Spleen (tissue), 11 donors: Measurements from ENCODE around the gene BOLL. TPM values are rescaled to one million over a fixed set of nuclear protein-coding genes. Genes with fewer than 3 reads are reported as not detected.

Source experiments
- DNase-seq: peaks from one replicate; pipeline ENCODE4 v3.0.0-alpha.2; 2020
- H3K27ac ChIP-seq, 8 donors: fragments of 200-600 bp; sonication (generic) in 7 of 8; 1 replicate in 4 of 8; 2 replicates in 4 of 8; pipeline versions ENCODE4 v1.5.0 to v1.8.0; 2016 to 2021; ENCODE audit warnings: inconsistent platforms in 4 of 8, mild to moderate bottlenecking in 4 of 8, moderate library complexity in 1 of 8
- H3K27me3 ChIP-seq, 7 donors: fragments of 200-600 bp; sonication (generic) in 6 of 7; replicated peaks in 1 of 7; 1 replicate in 4 of 7; 2 replicates in 3 of 7; pipeline versions ENCODE4 v1.5.0 to v1.8.0; 2016 to 2021; ENCODE audit warnings: inconsistent platforms in 3 of 7, mild to moderate bottlenecking in 1 of 7
- H3K36me3 ChIP-seq, 6 donors: fragments of 200-600 bp; sonication (generic) in 5 of 6; 1 replicate in 4 of 6; 2 replicates in 2 of 6; pipeline versions ENCODE4 v1.5.0 to v1.8.0; 2016 to 2021; ENCODE audit warnings: inconsistent platforms in 2 of 6
- H3K4me1 ChIP-seq, 6 donors: fragments of 200-600 bp; sonication (generic) in 5 of 6; 1 replicate in 3 of 6; 2 replicates in 3 of 6; pipeline versions ENCODE4 v1.5.0 to v1.8.0; 2016 to 2021; ENCODE audit warnings: inconsistent platforms in 3 of 6
- H3K4me3 ChIP-seq, 8 donors: fragments of 200-600 bp; sonication (generic) in 7 of 8; 1 replicate in 4 of 8; 2 replicates in 4 of 8; pipeline versions ENCODE4 v1.5.0 to v1.8.0; 2016 to 2021; ENCODE audit warnings: inconsistent platforms in 4 of 8, mild to moderate bottlenecking in 4 of 8, moderate library complexity in 2 of 8
- H3K9me3 ChIP-seq, 8 donors: fragments of 200-600 bp; sonication (generic) in 7 of 8; 1 replicate in 4 of 8; 2 replicates in 4 of 8; pipeline versions ENCODE4 v1.5.0 to v1.8.0; 2016 to 2021; ENCODE audit warnings: inconsistent platforms in 4 of 8
- POLR2A ChIP-seq, 3 donors: fragments of 450-650 bp; IDR thresholded peaks; one replicate each; pipeline ENCODE4 v1.5.1; 2017; ENCODE audit warnings: antibody characterized with exemption in 3 of 3, mild to moderate bottlenecking in 1 of 3
- POLR2AphosphoS5 ChIP-seq, 3 donors: sonication (generic); formaldehyde crosslinking; IDR thresholded peaks; one replicate each; pipeline ENCODE4 v1.5.1; 2017; ENCODE audit warnings: antibody characterized with exemption in 3 of 3
- WGBS, 5 donors: extraction: QIAGEN DNeasy Blood & Tissue Kit in 3 of 5; methylation state at CpG; one replicate each; pipeline versions ENCODE4 v1.1.5 to v1.1.7; 2013 to 2018; 5-methylcytosine and 5-hydroxymethylcytosine counted together
- intact Hi-C: fragments of 100-400 bp; cut with DNase I; formaldehyde crosslinking; loops from one replicate; pipeline ENCODE4 v1.15.0; 2023; ENCODE audit warnings: low total_unique reads
- polyA plus RNA-seq, 3 donors: library from polyadenylated mRNA; stranded (reverse); fragments of 200-250 nt; gene quantifications; one replicate each; pipeline ENCODE4 v1.2.1, GENCODE V29; 2013
- total RNA-seq, 7 donors: library from RNA; depleted of rRNA in 3 of 7; stranded (reverse); fragments of >200 nt in 3 of 7; fragmentation: NEBNext Ultra II Directional in 4 of 7; extraction: Animal tissue kit (Norgen Biotek cat#: 25700) in 4 of 7; gene quantifications; one replicate each; pipeline versions ENCODE4 v1.1.0 to v1.2.1, GENCODE V29; 2016 to 2021
- TF ChIP-seq, protein P1 (sequence below), 11 experiments: fragments of 200-600 bp in 7 of 11; fragments of 450-650 bp in 4 of 11; sonication (generic) in 4 of 11; IDR thresholded peaks in 8 of 11; conservative IDR thresholded peaks in 3 of 11; 1 replicate in 7 of 11; 2 replicates in 4 of 11; pipeline versions ENCODE4 v1.4.0 to v1.8.0; 2016 to 2021; ENCODE audit warnings: antibody characterized with exemption in 11 of 11, inconsistent platforms in 4 of 11, mild to moderate bottlenecking in 1 of 11
- donor health status: healthy with polysubstance abuse.
- donor health status: DM: no; HTN: no; CAD: no; lungs with moderate emphysema.
- donor health status: DM: no; HTN: no; CAD: no.
- donor health status: Bipolar disorder and iron deficiency.
- donor health status: healthy.
- donor health status: DM: no; HTN: no; CAD: no.
- donor health status: DM: yes; HTN: yes; CAD: no.

BOLL gene
- total and polyA plus RNA-seq, 10 donors = not detected

DNA sequence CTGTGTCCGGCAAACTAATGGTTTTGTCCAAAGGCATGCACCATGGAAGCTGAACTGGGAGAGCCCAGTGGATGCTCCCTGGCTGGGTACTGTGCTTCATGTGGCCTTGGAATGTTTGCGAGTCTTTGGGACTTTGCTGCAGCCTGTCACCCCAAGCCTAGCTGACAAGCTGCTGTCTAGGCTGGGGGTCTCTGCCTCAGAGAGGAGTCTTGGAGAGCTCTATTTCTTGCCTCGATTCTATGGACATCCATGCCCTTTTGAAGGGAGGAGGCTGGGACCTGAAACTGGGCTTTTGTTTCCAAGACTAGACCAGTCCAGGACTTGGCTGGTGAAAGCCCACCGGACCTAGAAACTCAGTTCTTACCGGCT lies 78.3 kb downstream of the BOLL start:
- Histone ChIP-seq H3K9me3 (no peaks in the 10 kb centered on the region), H3K36me3 (peaks cover 0 to 18% (median 0%) of the 10 kb centered on the region in 6 donors), H3K4me3 (peak overlapping the region in 7 of 8 donors; percentile 89 to 99 (median 97)), H3K4me1 (peaks cover 30 to 71% (median 58%) of the 10 kb centered on the region in 6 donors), H3K27me3 (no peaks in the 10 kb centered on the region), H3K27ac (no peak overlapping the region)
- DNase-seq = no peak
- TF ChIP-seq, protein P1, sequence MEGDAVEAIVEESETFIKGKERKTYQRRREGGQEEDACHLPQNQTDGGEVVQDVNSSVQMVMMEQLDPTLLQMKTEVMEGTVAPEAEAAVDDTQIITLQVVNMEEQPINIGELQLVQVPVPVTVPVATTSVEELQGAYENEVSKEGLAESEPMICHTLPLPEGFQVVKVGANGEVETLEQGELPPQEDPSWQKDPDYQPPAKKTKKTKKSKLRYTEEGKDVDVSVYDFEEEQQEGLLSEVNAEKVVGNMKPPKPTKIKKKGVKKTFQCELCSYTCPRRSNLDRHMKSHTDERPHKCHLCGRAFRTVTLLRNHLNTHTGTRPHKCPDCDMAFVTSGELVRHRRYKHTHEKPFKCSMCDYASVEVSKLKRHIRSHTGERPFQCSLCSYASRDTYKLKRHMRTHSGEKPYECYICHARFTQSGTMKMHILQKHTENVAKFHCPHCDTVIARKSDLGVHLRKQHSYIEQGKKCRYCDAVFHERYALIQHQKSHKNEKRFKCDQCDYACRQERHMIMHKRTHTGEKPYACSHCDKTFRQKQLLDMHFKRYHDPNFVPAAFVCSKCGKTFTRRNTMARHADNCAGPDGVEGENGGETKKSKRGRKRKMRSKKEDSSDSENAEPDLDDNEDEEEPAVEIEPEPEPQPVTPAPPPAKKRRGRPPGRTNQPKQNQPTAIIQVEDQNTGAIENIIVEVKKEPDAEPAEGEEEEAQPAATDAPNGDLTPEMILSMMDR (IDR thresholded peaks at IDR 0.05 in 8 of 11, conservative IDR thresholded peaks at IDR 0.05 in 3 of 11) = no peak
- TF ChIP-seq POLR2AphosphoS5 (IDR thresholded peaks at IDR 0.05) (no peak), POLR2A (IDR thresholded peaks at IDR 0.05) (no peak)
- 57 to 73% (median 68%) methylated on average over 5 of the region's 5 CpGs for WGBS, 5 donors
- intact Hi-C loops = loop anchor here (5.0 kb wide), 1 partner anchor 70 kb away; no protein-coding TSS in a partner anchor

DNA sequence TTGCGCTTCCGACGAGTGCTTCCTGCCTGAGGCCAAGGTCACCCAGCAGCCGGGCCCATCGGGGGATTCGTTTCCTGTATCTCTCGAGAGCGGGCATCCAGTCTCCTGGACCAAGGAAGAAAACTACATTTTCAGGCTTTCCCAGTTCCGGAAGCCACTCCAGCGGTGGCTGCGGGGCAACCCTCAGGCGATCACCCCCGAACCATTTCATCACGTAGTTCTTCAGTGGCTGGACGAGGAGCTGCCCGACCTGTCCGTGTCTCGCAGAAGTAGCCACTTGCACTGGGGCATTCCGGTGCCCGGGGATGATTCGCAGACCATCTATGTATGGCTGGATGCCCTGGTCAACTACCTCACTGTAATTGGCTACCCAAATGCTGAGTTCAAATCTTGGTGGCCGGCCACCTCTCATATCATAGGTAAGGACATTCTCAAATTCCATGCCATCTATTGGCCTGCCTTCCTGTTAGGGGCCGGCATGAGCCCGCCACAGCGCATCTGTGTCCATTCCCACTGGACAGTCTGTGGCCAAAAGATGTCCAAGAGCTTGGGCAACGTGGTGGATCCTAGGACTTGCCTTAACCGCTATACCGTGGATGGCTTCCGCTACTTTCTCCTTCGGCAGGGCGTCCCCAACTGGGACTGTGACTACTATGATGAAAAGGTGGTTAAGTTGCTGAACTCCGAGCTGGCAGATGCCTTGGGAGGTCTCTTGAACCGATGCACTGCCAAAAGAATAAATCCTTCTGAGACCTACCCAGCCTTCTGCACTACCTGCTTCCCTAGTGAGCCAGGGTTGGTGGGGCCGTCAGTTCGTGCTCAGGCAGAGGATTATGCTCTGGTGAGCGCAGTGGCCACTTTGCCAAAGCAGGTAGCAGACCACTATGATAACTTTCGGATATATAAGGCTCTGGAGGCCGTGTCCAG lies 78.9 kb downstream of the BOLL start:
- peaks cover 30 to 67% (median 58%) of the 10 kb centered on the region in 6 donors for H3K4me1 ChIP-seq
- H3K36me3 ChIP-seq = peaks cover 0 to 11% (median 0%) of the 10 kb centered on the region in 6 donors
- TF ChIP-seq POLR2AphosphoS5 (IDR thresholded peaks at IDR 0.05) (no peak), POLR2A (IDR thresholded peaks at IDR 0.05) (no peak)
- TF ChIP-seq, protein P1 (IDR thresholded peaks at IDR 0.05 in 8 of 11, conservative IDR thresholded peaks at IDR 0.05 in 3 of 11) = no peak
- peak; percentile 75 for DNase-seq
- no peaks in the 10 kb centered on the region for H3K27me3 ChIP-seq
- H3K9me3 ChIP-seq = no peaks in the 10 kb centered on the region
- 16 to 24% (median 20%) methylated on average over 21 to 38 of the region's 38 CpGs for WGBS, 5 donors
- intact Hi-C loops = loop anchor here (5.0 kb wide), 1 partner anchor 71 kb away; no protein-coding TSS in a partner anchor
- peak overlapping the region; percentile 82 to 99 (median 94) for H3K4me3 ChIP-seq
- peak overlapping the region in 7 of 8 donors; percentile 4 to 92 (median 85) for H3K27ac ChIP-seq

DNA sequence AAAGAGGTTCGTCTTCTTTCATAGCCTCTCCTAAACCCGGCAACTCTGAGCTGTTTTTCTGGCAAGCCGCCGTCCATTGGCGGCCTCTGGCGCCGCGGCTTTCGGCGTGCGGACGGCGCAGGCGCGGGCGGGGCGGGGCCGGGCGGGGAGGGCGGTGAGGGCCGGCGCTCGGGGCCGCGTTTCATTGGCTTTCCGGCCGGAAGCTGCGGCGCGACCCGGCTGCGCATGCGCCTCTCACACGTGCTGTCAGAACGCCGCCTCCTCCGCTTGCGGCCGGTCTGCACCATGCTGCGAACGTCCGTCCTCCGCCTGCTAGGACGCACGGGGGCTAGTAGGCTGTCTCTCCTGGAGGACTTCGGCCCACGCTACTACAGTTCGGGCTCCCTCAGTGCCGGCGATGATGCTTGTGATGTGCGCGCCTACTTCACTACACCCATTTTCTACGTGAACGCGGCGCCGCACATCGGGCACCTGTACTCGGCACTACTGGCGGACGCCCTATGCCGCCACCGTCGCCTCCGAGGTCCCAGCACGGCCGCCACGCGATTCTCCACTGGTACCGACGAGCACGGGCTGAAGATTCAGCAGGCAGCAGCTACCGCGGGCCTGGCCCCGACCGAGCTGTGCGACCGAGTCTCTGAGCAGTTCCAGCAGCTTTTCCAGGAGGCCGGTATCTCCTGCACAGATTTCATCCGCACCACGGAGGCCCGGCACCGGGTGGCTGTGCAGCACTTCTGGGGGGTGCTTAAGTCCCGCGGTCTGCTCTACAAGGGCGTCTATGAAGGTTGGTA lies 79.8 kb downstream of the BOLL start, which contains the start of gene MARS2:
Gene MARS2 (plus strand): TSS at position 249 of the 791 bp plus-strand sequence. CDS start 37 bp downstream, at position 286.
- WGBS, 5 donors = 0% methylated on average over 43 to 86 of the region's 86 CpGs
- DNase-seq = peak; percentile 97
- TF ChIP-seq, protein P1 (IDR thresholded peaks at IDR 0.05 in 8 of 11, conservative IDR thresholded peaks at IDR 0.05 in 3 of 11) = peak in 1 of 11 experiments; percentile 40
- peak; percentile 94 to 96 (median 96) for TF ChIP-seq POLR2AphosphoS5 (IDR thresholded peaks at IDR 0.05)
- no peak for TF ChIP-seq POLR2A (IDR thresholded peaks at IDR 0.05)
- Histone ChIP-seq H3K27me3 (no peaks in the 10 kb centered on the region), H3K4me1 (peaks cover 30 to 59% (median 52%) of the 10 kb centered on the region in 6 donors), H3K27ac (peak within 1 kb of the TSS; percentile 62 to 92 (median 86)), H3K36me3 (peaks cover 0 to 8% (median 0%) of the 10 kb centered on the region in 6 donors), H3K4me3 (peak within 1 kb of the TSS; percentile 82 to 99 (median 94)), H3K9me3 (no peaks in the 10 kb centered on the region)
- intact Hi-C loops = loop anchor here (5.0 kb wide), 1 partner anchor 72 kb away; no protein-coding TSS in a partner anchor
